Upper lobe of right lung (tissue), 1 donor: ENCODE data around the gene CADPS2. TPM values are rescaled to one million over a fixed set of nuclear protein-coding genes. Genes with fewer than 3 reads are reported as not detected.

Experiments
- ATAC-seq: fragments of 200-7000 bp; cut with Tn5 transposase; one replicate; pipeline ENCODE4 v1.9.1; 2020; ENCODE audit warnings: mild to moderate bottlenecking, moderate library complexity
- DNase-seq: peaks from one replicate; pipeline ENCODE4 v3.0.0-alpha.2; 2020
- H3K27ac ChIP-seq: fragments of 200-600 bp; one replicate; pipeline ENCODE4 v1.8.0; 2022
- H3K27me3 ChIP-seq: fragments of 200-600 bp; one replicate; pipeline ENCODE4 v1.8.0; 2022; ENCODE audit warnings: mild to moderate bottlenecking
- H3K36me3 ChIP-seq: fragments of 200-600 bp; one replicate; pipeline ENCODE4 v1.8.0; 2022
- H3K4me1 ChIP-seq: fragments of 200-600 bp; one replicate; pipeline ENCODE4 v1.8.0; 2022
- H3K4me3 ChIP-seq: fragments of 200-600 bp; one replicate; pipeline ENCODE4 v1.8.0; 2022; ENCODE audit warnings: mild to moderate bottlenecking
- H3K9me3 ChIP-seq: fragments of 200-600 bp; one replicate; pipeline ENCODE4 v1.8.0; 2022
- CTCF ChIP-seq: fragments of 200-600 bp; IDR thresholded peaks from one replicate; pipeline ENCODE4 v1.8.0; 2022; ENCODE audit warnings: antibody characterized with exemption
- intact Hi-C: fragments of 100-400 bp; cut with DNase I; formaldehyde crosslinking; loops from one replicate; pipeline ENCODE4 v1.11.0; 2022
- total RNA-seq: library from RNA; stranded (reverse); fragmentation: NEBNext Ultra II Directional; extraction: Animal tissue kit (Norgen Biotek cat#: 25700); gene quantifications from one replicate; pipeline ENCODE4 v1.2.1, GENCODE V29; 2021
- donor health status: DM: no; HTN: yes; CAD: no; lungs with severe emphysema.

Gene CADPS2
- total RNA-seq, 1 donor from 2014 or later = 46.1 TPM

- ATAC-seq = no peak
- TF ChIP-seq CTCF = no peak
- H3K36me3 ChIP-seq = no peaks in the 10 kb centered on the region
- H3K4me1 ChIP-seq = peaks cover 9% of the 10 kb centered on the region
- no peak overlapping the region for H3K4me3 ChIP-seq
- intact Hi-C loops = no loop called here
- no peak for DNase-seq
- H3K27me3 ChIP-seq = no peaks in the 10 kb centered on the region
- H3K9me3 ChIP-seq = no peaks in the 10 kb centered on the region
- no peak overlapping the region for H3K27ac ChIP-seq
These were observed 36.3 kb downstream of the CADPS2 start for GRCh38 chr7:122849957-122850328.

- Histone ChIP-seq H3K4me1 (peaks cover 9% of the 10 kb centered on the region), H3K27me3 (no peaks in the 10 kb centered on the region), H3K4me3 (no peak overlapping the region), H3K9me3 (no peaks in the 10 kb centered on the region), H3K27ac (no peak overlapping the region), H3K36me3 (no peaks in the 10 kb centered on the region)
- no peak for TF ChIP-seq CTCF
- intact Hi-C loops = no loop called here
- ATAC-seq = no peak
- no peak for DNase-seq
These were observed 36.8 kb downstream of the CADPS2 start for GRCh38 chr7:122849322-122849956.

- intact Hi-C loops = no loop called here
- H3K9me3 ChIP-seq = no peaks in the 10 kb centered on the region
- TF ChIP-seq CTCF = no peak
- ATAC-seq (no peak), DNase-seq (no peak)
- H3K4me3 ChIP-seq = no peak overlapping the region
- no peaks in the 10 kb centered on the region for H3K36me3 ChIP-seq
- no peaks in the 10 kb centered on the region for H3K27me3 ChIP-seq
- H3K27ac ChIP-seq = no peak overlapping the region
- peaks cover 9% of the 10 kb centered on the region for H3K4me1 ChIP-seq
These were observed 38.3 kb downstream of the CADPS2 start for GRCh38 chr7:122847871-122848473.

GRCh38 chr7:122846591-122846990 lies 39.7 kb downstream of the CADPS2 start:
- no peak overlapping the region for H3K27ac ChIP-seq
- H3K4me3 ChIP-seq = no peak overlapping the region
- H3K9me3 ChIP-seq = no peaks in the 10 kb centered on the region
- no peak for DNase-seq
- peaks cover 9% of the 10 kb centered on the region for H3K4me1 ChIP-seq
- no peak for ATAC-seq
- no peaks in the 10 kb centered on the region for H3K27me3 ChIP-seq
- no peak for TF ChIP-seq CTCF
- no peaks in the 10 kb centered on the region for H3K36me3 ChIP-seq
- intact Hi-C loops = no loop called here

- DNase-seq = no peak
- Histone ChIP-seq H3K36me3 (no peaks in the 10 kb centered on the region), H3K9me3 (no peaks in the 10 kb centered on the region), H3K4me1 (peaks cover 9% of the 10 kb centered on the region), H3K27me3 (no peaks in the 10 kb centered on the region), H3K27ac (no peak overlapping the region), H3K4me3 (no peak overlapping the region)
- no peak for ATAC-seq
- intact Hi-C loops = no loop called here
- no peak for TF ChIP-seq CTCF
These were observed 41.0 kb downstream of the CADPS2 start for GRCh38 chr7:122845286-122845685.
